ENCODE data around the gene KPTN. TPM values are rescaled to one million over a fixed set of nuclear protein-coding genes. Genes with fewer than 3 reads are reported as not detected.

Gene KPTN
- total RNA-seq, 1 experiment from 2014 or later: 6.6 TPM

- no peak for DNase-seq (ENCODE audit: low read depth)
Measured at GRCh38 chr19:47469719-47470118, 14.3 kb downstream of the KPTN start.

GRCh38 chr19:47469363-47469700 lies 14.7 kb downstream of the KPTN start:
- DNase-seq (ENCODE audit: low read depth): no peak

- no peak for DNase-seq (ENCODE audit: low read depth)
Measured at GRCh38 chr19:47467914-47468313, 16.1 kb downstream of the KPTN start.

- DNase-seq (ENCODE audit: low read depth): no peak
Measured at GRCh38 chr19:47465957-47466356, 18.1 kb downstream of the KPTN start.

- no peak for DNase-seq (ENCODE audit: low read depth)
Measured at GRCh38 chr19:47464675-47465419, 19.2 kb downstream of the KPTN start.

GRCh38 chr19:47461876-47462275 lies 22.1 kb downstream of the KPTN start:
- DNase-seq (ENCODE audit: low read depth): no peak

GRCh38 chr19:47459477-47459876 lies 24.5 kb downstream of the KPTN start:
- DNase-seq (ENCODE audit: low read depth): no peak

GRCh38 chr19:47458672-47459071 lies 25.3 kb downstream of the KPTN start:
- no peak for DNase-seq (ENCODE audit: low read depth)

GRCh38 chr19:47456721-47457474 lies 27.1 kb downstream of the KPTN start:
- DNase-seq (ENCODE audit: low read depth): no peak

GRCh38 chr19:47450478-47450877 lies 33.5 kb downstream of the KPTN start:
- no peak for DNase-seq (ENCODE audit: low read depth)

GRCh38 chr19:47448360-47448727 lies 35.7 kb downstream of the KPTN start:
- no peak for DNase-seq (ENCODE audit: low read depth)

- peak; percentile 56 for DNase-seq (ENCODE audit: low read depth)
Measured at GRCh38 chr19:47447470-47448359, 36.3 kb downstream of the KPTN start.

GRCh38 chr19:47446534-47447469 lies 37.2 kb downstream of the KPTN start:
- DNase-seq (ENCODE audit: low read depth): peak; percentile 26

- DNase-seq (ENCODE audit: low read depth): peak; percentile 46
Measured at GRCh38 chr19:47445937-47446402, 38.0 kb downstream of the KPTN start.

- no peak for DNase-seq (ENCODE audit: low read depth)
Measured at GRCh38 chr19:47445527-47445926, 38.5 kb downstream of the KPTN start.

- DNase-seq (ENCODE audit: low read depth): no peak
Measured at GRCh38 chr19:47444388-47444821, 39.6 kb downstream of the KPTN start.

GRCh38 chr19:47443331-47443730 lies 40.7 kb downstream of the KPTN start:
- no peak for DNase-seq (ENCODE audit: low read depth)

- no peak for DNase-seq (ENCODE audit: low read depth)
Measured at GRCh38 chr19:47438793-47439220, 45.2 kb downstream of the KPTN start.

- no peak for DNase-seq (ENCODE audit: low read depth)
Measured at GRCh38 chr19:47437500-47437899, 46.5 kb downstream of the KPTN start.

- DNase-seq (ENCODE audit: low read depth): peak; percentile 53
Measured at GRCh38 chr19:47436712-47437401, 47.2 kb downstream of the KPTN start.

All from RPMI7951 (cell line).